Measurements from ENCODE around the gene CERS6. TPM values are rescaled to one million over a fixed set of nuclear protein-coding genes. Genes with fewer than 3 reads are reported as not detected.

CERS6 gene
- total and polyA plus RNA-seq, 4 donors, result 4.3 to 25.8 (median 13.6) TPM

GRCh38 chr2:168604252-168604651 lies 148.2 kb downstream of the CERS6 start:
- peaks cover 0 to 9% (median 4%) of the 10 kb centered on the region in 4 donors for H3K9me3 ChIP-seq (ENCODE audit: control insufficient read depth in 4 of 4, insufficient read depth in 3 of 4, low read length in 3 of 4)
- peaks cover 0 to 16% (median 0%) of the 10 kb centered on the region in 5 donors for H3K4me1 ChIP-seq (ENCODE audit: control insufficient read depth in 5 of 5, insufficient read depth in 5 of 5, low read length in 5 of 5)
- no peaks in the 10 kb centered on the region for H3K27me3 ChIP-seq (ENCODE audit: control insufficient read depth in 3 of 3, insufficient read depth in 3 of 3, low read length in 2 of 3)
- TF ChIP-seq CTCF (IDR thresholded peaks at IDR 0.05; ENCODE audit: control extremely low read depth, extremely low read depth), result no peak
- no peak overlapping the region for H3K4me3 ChIP-seq
- no peaks in the 10 kb centered on the region for H3K36me3 ChIP-seq (ENCODE audit: control insufficient read depth in 4 of 4, insufficient read depth in 4 of 4, low read length in 4 of 4)
- 69 to 72% methylated on average over 2 of the region's 2 CpGs for WGBS, 2 donors
- no peak overlapping the region for H3K27ac ChIP-seq (ENCODE audit: low read depth in 1 of 2, low read length in 1 of 2)
- no peak for DNase-seq
- H3K9ac ChIP-seq (ENCODE audit: insufficient read depth in 1 of 2, low read length in 2 of 2), result no peak overlapping the region
- no peak for ATAC-seq (ENCODE audit: insufficient read depth, low FRiP score)

GRCh38 chr2:168607992-168608391 lies 151.9 kb downstream of the CERS6 start:
- Histone ChIP-seq H3K9ac (ENCODE audit: insufficient read depth in 1 of 2, low read length in 2 of 2) (no peak overlapping the region), H3K27ac (ENCODE audit: low read depth in 1 of 2, low read length in 1 of 2) (no peak overlapping the region), H3K9me3 (ENCODE audit: control insufficient read depth in 4 of 4, insufficient read depth in 3 of 4, low read length in 3 of 4) (peaks cover 0 to 9% (median 4%) of the 10 kb centered on the region in 4 donors), H3K4me1 (ENCODE audit: control insufficient read depth in 5 of 5, insufficient read depth in 5 of 5, low read length in 5 of 5) (peaks cover 0 to 20% (median 0%) of the 10 kb centered on the region in 5 donors), H3K36me3 (ENCODE audit: control insufficient read depth in 4 of 4, insufficient read depth in 4 of 4, low read length in 4 of 4) (peaks cover 0 to 5% (median 0%) of the 10 kb centered on the region in 4 donors), H3K4me3 (no peak overlapping the region), H3K27me3 (ENCODE audit: control insufficient read depth in 3 of 3, insufficient read depth in 3 of 3, low read length in 2 of 3) (no peaks in the 10 kb centered on the region)
- DNase-seq, result no peak
- TF ChIP-seq CTCF (IDR thresholded peaks at IDR 0.05; ENCODE audit: control extremely low read depth, extremely low read depth), result no peak
- no peak for ATAC-seq (ENCODE audit: insufficient read depth, low FRiP score)
- 89% methylated on average over 2 of the region's 2 CpGs for WGBS, 2 donors

- ATAC-seq (ENCODE audit: insufficient read depth, low FRiP score), result no peak
- H3K9me3 ChIP-seq (ENCODE audit: control insufficient read depth in 4 of 4, insufficient read depth in 3 of 4, low read length in 3 of 4), result peaks cover 0 to 9% (median 4%) of the 10 kb centered on the region in 4 donors
- H3K4me3 ChIP-seq, result no peak overlapping the region
- H3K9ac ChIP-seq (ENCODE audit: insufficient read depth in 1 of 2, low read length in 2 of 2), result no peak overlapping the region
- H3K36me3 ChIP-seq (ENCODE audit: control insufficient read depth in 4 of 4, insufficient read depth in 4 of 4, low read length in 4 of 4), result peaks cover 0 to 5% (median 2%) of the 10 kb centered on the region in 4 donors
- H3K27ac ChIP-seq (ENCODE audit: low read depth in 1 of 2, low read length in 1 of 2), result no peak overlapping the region
- peaks cover 0 to 13% (median 0%) of the 10 kb centered on the region in 5 donors for H3K4me1 ChIP-seq (ENCODE audit: control insufficient read depth in 5 of 5, insufficient read depth in 5 of 5, low read length in 5 of 5)
- no peak for TF ChIP-seq CTCF (IDR thresholded peaks at IDR 0.05; ENCODE audit: control extremely low read depth, extremely low read depth)
- DNase-seq, result no peak
- no peaks in the 10 kb centered on the region for H3K27me3 ChIP-seq (ENCODE audit: control insufficient read depth in 3 of 3, insufficient read depth in 3 of 3, low read length in 2 of 3)
Observed at GRCh38 chr2:168608796-168609195, 152.7 kb downstream of the CERS6 start.

GRCh38 chr2:168611091-168611490 lies 155.0 kb downstream of the CERS6 start:
- no peak for TF ChIP-seq CTCF (IDR thresholded peaks at IDR 0.05; ENCODE audit: control extremely low read depth, extremely low read depth)
- Histone ChIP-seq H3K27ac (ENCODE audit: low read depth in 1 of 2, low read length in 1 of 2) (no peak overlapping the region), H3K4me3 (no peak overlapping the region), H3K9me3 (ENCODE audit: control insufficient read depth in 4 of 4, insufficient read depth in 3 of 4, low read length in 3 of 4) (peaks cover 0 to 2% (median 0%) of the 10 kb centered on the region in 4 donors), H3K27me3 (ENCODE audit: control insufficient read depth in 3 of 3, insufficient read depth in 3 of 3, low read length in 2 of 3) (no peaks in the 10 kb centered on the region), H3K9ac (ENCODE audit: insufficient read depth in 1 of 2, low read length in 2 of 2) (no peak overlapping the region), H3K36me3 (ENCODE audit: control insufficient read depth in 4 of 4, insufficient read depth in 4 of 4, low read length in 4 of 4) (peaks cover 0 to 5% (median 2%) of the 10 kb centered on the region in 4 donors), H3K4me1 (ENCODE audit: control insufficient read depth in 5 of 5, insufficient read depth in 5 of 5, low read length in 5 of 5) (peaks cover 0 to 9% (median 0%) of the 10 kb centered on the region in 5 donors)
- ATAC-seq (ENCODE audit: insufficient read depth, low FRiP score), result no peak
- DNase-seq, result peak in 2 of 3 donors; percentile 19 to 35

Measured in lung (tissue), 12 donors.